ENCODE data around the gene PDE6C.

DNA sequence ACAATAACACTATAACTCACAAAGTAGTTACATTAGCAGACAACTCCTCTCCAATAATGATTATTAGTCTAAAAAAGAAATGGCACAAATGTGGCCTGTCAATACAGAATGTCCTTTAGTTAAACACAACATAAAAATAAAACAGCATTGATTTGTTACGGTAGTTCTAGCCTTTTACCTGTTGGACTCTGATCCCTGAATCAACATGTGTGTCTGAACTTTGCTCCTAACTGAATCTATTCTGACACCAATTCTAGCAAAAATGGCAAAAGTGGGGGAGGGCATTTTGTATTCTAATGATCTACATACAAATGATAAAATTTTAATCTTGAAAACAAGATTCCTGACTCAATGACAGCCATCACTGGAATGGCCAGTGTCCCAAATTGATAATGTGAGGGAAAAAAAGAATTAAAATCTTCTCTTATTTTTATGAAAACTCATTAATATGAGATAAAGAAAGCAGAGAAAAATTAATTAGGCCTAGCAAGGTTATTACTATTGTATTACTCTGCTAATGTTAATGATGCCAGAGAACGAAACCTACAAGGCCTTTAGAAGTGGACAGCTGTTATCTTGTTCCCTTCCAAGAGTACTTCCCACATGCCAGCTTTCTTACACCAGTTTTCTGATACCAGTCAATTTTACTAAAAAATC is 59.8 kb downstream of the PDE6C start:
- TF ChIP-seq, protein P1, sequence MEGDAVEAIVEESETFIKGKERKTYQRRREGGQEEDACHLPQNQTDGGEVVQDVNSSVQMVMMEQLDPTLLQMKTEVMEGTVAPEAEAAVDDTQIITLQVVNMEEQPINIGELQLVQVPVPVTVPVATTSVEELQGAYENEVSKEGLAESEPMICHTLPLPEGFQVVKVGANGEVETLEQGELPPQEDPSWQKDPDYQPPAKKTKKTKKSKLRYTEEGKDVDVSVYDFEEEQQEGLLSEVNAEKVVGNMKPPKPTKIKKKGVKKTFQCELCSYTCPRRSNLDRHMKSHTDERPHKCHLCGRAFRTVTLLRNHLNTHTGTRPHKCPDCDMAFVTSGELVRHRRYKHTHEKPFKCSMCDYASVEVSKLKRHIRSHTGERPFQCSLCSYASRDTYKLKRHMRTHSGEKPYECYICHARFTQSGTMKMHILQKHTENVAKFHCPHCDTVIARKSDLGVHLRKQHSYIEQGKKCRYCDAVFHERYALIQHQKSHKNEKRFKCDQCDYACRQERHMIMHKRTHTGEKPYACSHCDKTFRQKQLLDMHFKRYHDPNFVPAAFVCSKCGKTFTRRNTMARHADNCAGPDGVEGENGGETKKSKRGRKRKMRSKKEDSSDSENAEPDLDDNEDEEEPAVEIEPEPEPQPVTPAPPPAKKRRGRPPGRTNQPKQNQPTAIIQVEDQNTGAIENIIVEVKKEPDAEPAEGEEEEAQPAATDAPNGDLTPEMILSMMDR (IDR thresholded peaks at IDR 0.05; ENCODE audit: low read depth, low read length), result no peak
- TF ChIP-seq EZH2phosphoT487 (IDR thresholded peaks at IDR 0.05; ENCODE audit: low read depth), result no peak

All from OCI-LY3 (cell line).